Psoas muscle (tissue), 8 donors: ENCODE results near the gene ASB2. TPM values are rescaled to one million over a fixed set of nuclear protein-coding genes. Genes with fewer than 3 reads are reported as not detected.

Experiments used
- ATAC-seq, 4 donors: fragments of 200-7000 bp; cut with Tn5 transposase; one replicate each; pipeline ENCODE4 v1.9.1; 2020; ENCODE audit warnings: moderate library complexity in 3 of 4, mild to moderate bottlenecking in 2 of 4
- DNase-seq, 2 donors: peaks; one replicate each; pipeline ENCODE4 v3.0.0-alpha.2; 2020
- H3K27ac ChIP-seq: fragments of 200-600 bp; one replicate; pipeline ENCODE4 v1.8.0; 2022
- H3K27me3 ChIP-seq, 3 donors: fragments of 200-600 bp in 1 of 3; one replicate each; pipeline versions ENCODE4 v1.6.1 to v1.8.0; 2013 to 2022; ENCODE audit warnings: low read length in 2 of 3, mild to moderate bottlenecking in 2 of 3, moderate library complexity in 1 of 3; ENCODE audit not compliant: insufficient read depth in 3 of 3
- H3K36me3 ChIP-seq, 2 donors: fragments of 200-600 bp in 1 of 2; one replicate each; pipeline versions ENCODE4 v1.6.1 to v1.8.0; 2013 to 2022; ENCODE audit warnings: low read depth in 1 of 2, mild to moderate bottlenecking in 1 of 2, moderate library complexity in 1 of 2; ENCODE audit not compliant: insufficient read depth in 1 of 2
- H3K4me1 ChIP-seq: fragments of 200-600 bp; one replicate; pipeline ENCODE4 v1.8.0; 2022
- H3K4me3 ChIP-seq: fragments of 200-600 bp; one replicate; pipeline ENCODE4 v1.8.0; 2022; ENCODE audit warnings: mild to moderate bottlenecking
- H3K9me3 ChIP-seq: fragments of 200-600 bp; one replicate; pipeline ENCODE4 v1.8.0; 2022
- WGBS, 3 donors: extraction: QIAGEN DNeasy Blood & Tissue Kit; methylation state at CpG; one replicate each; pipeline versions ENCODE4 v1.1.6 to v1.1.7; 2013; 5-methylcytosine and 5-hydroxymethylcytosine counted together
- intact Hi-C, 2 donors: fragments of 100-400 bp; cut with DNase I; formaldehyde crosslinking; loops; one replicate each; pipeline versions ENCODE4 v1.11.0 to v1.14.2; 2022
- polyA plus RNA-seq, 3 donors: library from polyadenylated mRNA; stranded (reverse); fragments of 200-250 nt; gene quantifications; one replicate each; pipeline ENCODE4 v1.2.3, GENCODE V29; 2013
- total RNA-seq, 4 donors: library from RNA; stranded (reverse); fragmentation: NEBNext Ultra II Directional in 2 of 4; extraction: Animal tissue kit (Norgen Biotek cat#: 25700) in 2 of 4; gene quantifications; one replicate each; pipeline versions ENCODE4 v1.2.1 to v1.2.4, GENCODE V29; 2021 to 2023
- TF ChIP-seq, protein P1 (sequence below): fragments of 200-600 bp; IDR thresholded peaks from one replicate; pipeline ENCODE4 v1.8.0; 2022; ENCODE audit warnings: antibody characterized with exemption
- donor health status: healthy with polysubstance abuse.
- donor health status: DM: no; HTN: no; CAD: no; lungs with moderate emphysema.
- donor health status: Bipolar disorder and iron deficiency.
- donor health status: healthy.
- donor health status: DM: yes; HTN: yes; CAD: no.
- donor health status: DM: no; HTN: no; CAD: no.
- donor health status: DM: no; HTN: no; CAD: no.
- donor health status: DM: yes; HTN: yes; CAD: no.

The ASB2 gene
- total and polyA plus RNA-seq, 7 donors, result 41.2 to 460 (median 230) TPM

DNA sequence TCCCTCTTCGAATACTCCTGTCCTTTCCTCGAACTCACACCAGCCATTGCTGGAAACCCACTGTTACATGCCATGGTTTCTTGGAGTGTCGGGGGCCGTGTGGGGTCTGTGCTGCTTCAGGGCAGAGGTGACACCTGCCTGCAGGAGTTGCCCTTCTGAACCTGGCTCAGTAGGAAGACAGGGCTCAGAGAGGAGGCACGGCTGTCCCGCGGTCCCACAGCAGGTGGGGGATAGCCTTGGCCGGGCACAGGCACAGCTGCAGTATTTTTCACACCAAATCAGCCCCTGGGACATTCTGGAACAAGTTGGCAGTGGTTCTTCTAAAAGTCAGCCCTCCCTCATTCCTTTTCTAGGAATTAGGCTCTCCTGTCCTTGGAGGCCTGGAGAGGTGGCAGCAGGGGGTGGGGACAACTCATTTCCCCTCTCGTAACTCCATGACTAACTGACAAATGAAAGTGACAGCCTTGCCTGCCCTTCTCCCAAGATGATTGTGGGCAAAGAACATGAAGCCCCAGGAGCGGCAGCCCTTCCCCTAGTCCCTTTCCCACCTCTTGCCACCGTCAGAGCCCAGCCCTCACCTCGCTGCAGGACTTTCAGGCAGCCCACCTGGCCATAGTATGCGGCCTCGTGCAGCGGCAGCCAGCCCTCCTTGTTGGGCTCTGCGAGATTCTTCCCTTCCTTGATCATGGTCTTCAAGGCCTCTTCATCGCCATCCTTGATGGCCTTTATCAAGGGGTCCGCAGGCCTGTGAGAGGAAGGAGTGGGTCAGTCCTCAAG, 22.4 kb downstream of the ASB2 start:
- no peak overlapping the region for H3K4me3 ChIP-seq
- peak in 1 of 4 donors; percentile 5 for ATAC-seq

DNA sequence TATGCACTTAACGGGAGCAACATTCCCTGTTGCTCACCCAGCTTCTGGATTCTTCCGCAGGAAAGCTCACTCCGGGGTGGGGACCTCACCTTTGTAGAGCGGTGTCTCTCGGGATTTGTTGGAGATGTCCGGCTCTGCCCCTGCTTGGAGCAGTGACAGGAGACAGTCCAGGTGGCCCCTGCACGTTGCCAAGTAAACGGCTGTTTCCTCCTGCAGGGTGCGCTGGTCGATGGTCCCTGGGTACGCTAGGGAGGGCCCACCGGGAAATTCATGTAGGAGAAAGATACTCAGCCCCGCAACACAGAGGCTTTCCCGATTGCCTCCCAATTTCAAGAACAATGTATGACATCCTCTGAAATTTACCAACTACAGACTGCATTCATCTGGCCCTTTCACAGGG, 23.1 kb downstream of the ASB2 start:
- H3K27ac ChIP-seq, result peak overlapping the region; percentile 98
- WGBS, 3 donors, result 26 to 48% (median 29%) methylated on average over 14 of the region's 14 CpGs
- intact Hi-C loops, result no loop called here
- H3K36me3 ChIP-seq, result peaks cover 0 to 98% of the 10 kb centered on the region in 2 donors
- H3K9me3 ChIP-seq, result no peaks in the 10 kb centered on the region
- ATAC-seq (no peak), DNase-seq (no peak)
- H3K27me3 ChIP-seq, result no peaks in the 10 kb centered on the region
- TF ChIP-seq, protein P1, sequence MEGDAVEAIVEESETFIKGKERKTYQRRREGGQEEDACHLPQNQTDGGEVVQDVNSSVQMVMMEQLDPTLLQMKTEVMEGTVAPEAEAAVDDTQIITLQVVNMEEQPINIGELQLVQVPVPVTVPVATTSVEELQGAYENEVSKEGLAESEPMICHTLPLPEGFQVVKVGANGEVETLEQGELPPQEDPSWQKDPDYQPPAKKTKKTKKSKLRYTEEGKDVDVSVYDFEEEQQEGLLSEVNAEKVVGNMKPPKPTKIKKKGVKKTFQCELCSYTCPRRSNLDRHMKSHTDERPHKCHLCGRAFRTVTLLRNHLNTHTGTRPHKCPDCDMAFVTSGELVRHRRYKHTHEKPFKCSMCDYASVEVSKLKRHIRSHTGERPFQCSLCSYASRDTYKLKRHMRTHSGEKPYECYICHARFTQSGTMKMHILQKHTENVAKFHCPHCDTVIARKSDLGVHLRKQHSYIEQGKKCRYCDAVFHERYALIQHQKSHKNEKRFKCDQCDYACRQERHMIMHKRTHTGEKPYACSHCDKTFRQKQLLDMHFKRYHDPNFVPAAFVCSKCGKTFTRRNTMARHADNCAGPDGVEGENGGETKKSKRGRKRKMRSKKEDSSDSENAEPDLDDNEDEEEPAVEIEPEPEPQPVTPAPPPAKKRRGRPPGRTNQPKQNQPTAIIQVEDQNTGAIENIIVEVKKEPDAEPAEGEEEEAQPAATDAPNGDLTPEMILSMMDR, result peak; percentile 6
- peaks cover 94% of the 10 kb centered on the region for H3K4me1 ChIP-seq
- no peak overlapping the region for H3K4me3 ChIP-seq

More for the DNA sequence above, 22.4 kb downstream of the ASB2 start:
- H3K36me3 ChIP-seq, result peaks cover 0 to 98% of the 10 kb centered on the region in 2 donors
- DNase-seq, result no peak
- intact Hi-C loops, result no loop called here
- no peaks in the 10 kb centered on the region for H3K9me3 ChIP-seq
- H3K27me3 ChIP-seq, result no peaks in the 10 kb centered on the region
- 40 to 67% (median 40%) methylated on average over 18 of the region's 18 CpGs for WGBS, 3 donors
- H3K4me1 ChIP-seq, result peaks cover 94% of the 10 kb centered on the region
- TF ChIP-seq, protein P1, result no peak
- peak overlapping the region; percentile 98 for H3K27ac ChIP-seq

DNA sequence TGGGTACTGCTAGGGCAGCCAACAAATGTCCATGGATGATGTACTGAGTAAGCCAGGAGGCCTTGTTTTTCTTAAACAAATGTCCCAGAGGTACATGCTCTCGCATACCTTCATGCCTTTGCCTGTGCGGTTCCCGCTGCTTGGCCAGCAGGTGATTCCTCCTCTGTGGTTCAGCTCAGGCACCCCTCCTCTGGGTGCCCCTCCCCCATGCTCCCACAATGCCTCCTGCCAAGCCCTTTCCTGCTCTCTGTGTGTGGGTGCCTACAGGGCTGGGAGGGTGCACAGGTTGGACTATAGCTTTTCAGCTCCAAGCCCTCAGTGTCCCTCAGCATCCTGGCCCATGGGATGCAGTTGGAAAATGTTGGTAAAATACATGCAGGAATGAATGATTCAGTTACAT, 23.5 kb downstream of the ASB2 start:
- peaks cover 94% of the 10 kb centered on the region for H3K4me1 ChIP-seq
- no peaks in the 10 kb centered on the region for H3K27me3 ChIP-seq
- TF ChIP-seq, protein P1, result no peak

DNA sequence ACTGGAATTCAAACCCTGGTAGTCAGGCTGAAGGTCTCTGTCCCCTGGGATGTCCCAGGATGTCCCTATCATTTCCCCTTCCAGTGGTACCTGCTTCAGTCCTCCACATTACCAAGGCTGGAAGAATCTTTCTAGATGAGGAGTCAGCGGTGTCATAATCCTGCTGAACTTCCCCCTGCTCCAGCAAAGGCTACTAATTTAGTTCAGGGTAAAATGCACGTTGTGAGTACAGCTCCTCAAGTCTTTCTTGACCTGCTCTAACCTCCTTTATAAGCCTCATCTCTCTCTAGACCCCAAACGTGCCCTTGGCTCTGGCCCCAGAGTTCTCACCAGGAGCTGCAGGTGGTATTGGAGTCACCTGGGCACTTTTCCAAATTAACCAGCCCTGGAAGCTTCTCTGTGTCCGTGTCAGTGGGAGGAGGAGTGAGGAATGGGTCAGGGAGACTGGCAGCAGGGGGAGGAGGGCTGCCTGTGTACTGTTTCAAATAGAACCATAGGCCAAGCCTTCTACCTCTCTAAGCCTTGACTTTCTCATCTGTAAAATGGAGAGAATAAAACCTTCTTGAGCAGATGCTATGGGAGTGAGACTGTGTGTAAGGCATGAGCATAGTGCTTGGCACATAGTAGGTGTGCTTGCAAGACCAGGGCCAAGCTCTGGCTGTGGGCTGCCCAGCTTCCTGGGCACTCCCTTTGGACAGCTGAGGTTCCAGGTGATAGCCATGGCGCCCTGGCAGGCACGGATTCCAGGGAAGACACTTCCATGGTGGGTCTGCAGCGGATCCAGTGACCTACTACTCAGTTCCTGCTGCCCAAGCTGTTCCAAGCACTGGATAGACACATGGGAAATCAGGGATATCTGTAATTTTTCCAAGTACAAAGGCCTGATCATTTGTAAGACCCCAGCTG, 24.5 kb downstream of the ASB2 start:
- Histone ChIP-seq H3K4me1 (peaks cover 95% of the 10 kb centered on the region), H3K36me3 (peaks cover 0 to 100% of the 10 kb centered on the region in 2 donors), H3K27me3 (no peaks in the 10 kb centered on the region), H3K4me3 (no peak overlapping the region), H3K9me3 (no peaks in the 10 kb centered on the region), H3K27ac (peak overlapping the region; percentile 98)
- intact Hi-C loops, result no loop called here
- TF ChIP-seq, protein P1, result no peak
- peak in 3 of 4 donors; percentile 18 to 45 (median 25) for ATAC-seq
- WGBS, 3 donors, result 28 to 53% (median 41%) methylated on average over 7 of the region's 7 CpGs
- peak in 1 of 2 donors; percentile 55 for DNase-seq

More for the DNA sequence above, 23.5 kb downstream of the ASB2 start:
- no peaks in the 10 kb centered on the region for H3K9me3 ChIP-seq
- intact Hi-C loops, result no loop called here
- no peak overlapping the region for H3K4me3 ChIP-seq
- no peak for ATAC-seq
- H3K27ac ChIP-seq, result peak overlapping the region; percentile 98
- H3K36me3 ChIP-seq, result peaks cover 0 to 98% of the 10 kb centered on the region in 2 donors
- WGBS, 3 donors, result 46 to 78% (median 51%) methylated on average over 3 of the region's 3 CpGs
- no peak for DNase-seq
